Left ventricle myocardium inferior (tissue), 1 donor: ENCODE results near the gene WNT2. TPM values are rescaled to one million over a fixed set of nuclear protein-coding genes. Genes with fewer than 3 reads are reported as not detected.
"Not testable (repeated sequence)": the region's sequence is repeated elsewhere in the genome, so short reads cannot be mapped to it uniquely, and the experiment has no call there.

ENCODE experiments used
- DNase-seq: peaks from one replicate; pipeline ENCODE4 v3.0.0-alpha.2; 2020
- H3K27ac ChIP-seq: fragments of 200-600 bp; replicated peaks from 2 replicates; pipeline ENCODE4 v1.8.0; 2021
- H3K27me3 ChIP-seq: fragments of 200-600 bp; 2 replicates; pipeline ENCODE4 v1.8.0; 2021; ENCODE audit warnings: low read depth
- H3K36me3 ChIP-seq: fragments of 200-600 bp; 2 replicates; pipeline ENCODE4 v1.8.0; 2021
- H3K4me1 ChIP-seq: fragments of 200-600 bp; 2 replicates; pipeline ENCODE4 v1.8.0; 2021
- H3K4me3 ChIP-seq: fragments of 200-600 bp; 2 replicates; pipeline ENCODE4 v1.8.0; 2021; ENCODE audit warnings: mild to moderate bottlenecking, moderate library complexity
- H3K9me3 ChIP-seq: fragments of 200-600 bp; replicated peaks from 2 replicates; pipeline ENCODE4 v1.8.0; 2021
- intact Hi-C: fragments of 100-400 bp; cut with micrococcal nuclease; formaldehyde crosslinking; loops from one replicate; pipeline ENCODE4 v1.11.0; 2022
- total RNA-seq: library from RNA; stranded (reverse); fragmentation: NEBNext Ultra II Directional; extraction: Animal tissue kit (Norgen Biotek cat#: 25700); gene quantifications from one replicate; pipeline ENCODE4 v1.2.1, GENCODE V29; 2021
- TF ChIP-seq, protein P1 (sequence below): fragments of 200-600 bp; IDR thresholded peaks from 2 replicates; pipeline ENCODE4 v1.8.0; 2021; ENCODE audit warnings: antibody characterized with exemption, mild to moderate bottlenecking, borderline replicate concordance
- donor health status: DM: no; HTN: yes; CAD: no; lungs with severe emphysema.

The WNT2 gene
- total RNA-seq, 1 donor from 2014 or later = 0.14 TPM

- no peak for DNase-seq
- Histone ChIP-seq H3K4me3 (no peak overlapping the region), H3K9me3 (peaks cover 8% of the 10 kb centered on the region), H3K27ac (no peak overlapping the region), H3K27me3 (no peaks in the 10 kb centered on the region), H3K4me1 (no peaks in the 10 kb centered on the region), H3K36me3 (no peaks in the 10 kb centered on the region)
- TF ChIP-seq, protein P1, sequence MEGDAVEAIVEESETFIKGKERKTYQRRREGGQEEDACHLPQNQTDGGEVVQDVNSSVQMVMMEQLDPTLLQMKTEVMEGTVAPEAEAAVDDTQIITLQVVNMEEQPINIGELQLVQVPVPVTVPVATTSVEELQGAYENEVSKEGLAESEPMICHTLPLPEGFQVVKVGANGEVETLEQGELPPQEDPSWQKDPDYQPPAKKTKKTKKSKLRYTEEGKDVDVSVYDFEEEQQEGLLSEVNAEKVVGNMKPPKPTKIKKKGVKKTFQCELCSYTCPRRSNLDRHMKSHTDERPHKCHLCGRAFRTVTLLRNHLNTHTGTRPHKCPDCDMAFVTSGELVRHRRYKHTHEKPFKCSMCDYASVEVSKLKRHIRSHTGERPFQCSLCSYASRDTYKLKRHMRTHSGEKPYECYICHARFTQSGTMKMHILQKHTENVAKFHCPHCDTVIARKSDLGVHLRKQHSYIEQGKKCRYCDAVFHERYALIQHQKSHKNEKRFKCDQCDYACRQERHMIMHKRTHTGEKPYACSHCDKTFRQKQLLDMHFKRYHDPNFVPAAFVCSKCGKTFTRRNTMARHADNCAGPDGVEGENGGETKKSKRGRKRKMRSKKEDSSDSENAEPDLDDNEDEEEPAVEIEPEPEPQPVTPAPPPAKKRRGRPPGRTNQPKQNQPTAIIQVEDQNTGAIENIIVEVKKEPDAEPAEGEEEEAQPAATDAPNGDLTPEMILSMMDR = no peak
- intact Hi-C loops = no loop called here
These were observed 14.0 kb downstream of the WNT2 start for GRCh38 chr7:117308891-117309290.

- Histone ChIP-seq H3K27ac (no peak overlapping the region), H3K9me3 (peaks cover 8% of the 10 kb centered on the region), H3K27me3 (no peaks in the 10 kb centered on the region), H3K36me3 (no peaks in the 10 kb centered on the region), H3K4me3 (no peak overlapping the region), H3K4me1 (no peaks in the 10 kb centered on the region)
- intact Hi-C loops = no loop called here
- DNase-seq = no peak
- TF ChIP-seq, protein P1 = no peak
These were observed 20.5 kb downstream of the WNT2 start for GRCh38 chr7:117302396-117302795.

DNA sequence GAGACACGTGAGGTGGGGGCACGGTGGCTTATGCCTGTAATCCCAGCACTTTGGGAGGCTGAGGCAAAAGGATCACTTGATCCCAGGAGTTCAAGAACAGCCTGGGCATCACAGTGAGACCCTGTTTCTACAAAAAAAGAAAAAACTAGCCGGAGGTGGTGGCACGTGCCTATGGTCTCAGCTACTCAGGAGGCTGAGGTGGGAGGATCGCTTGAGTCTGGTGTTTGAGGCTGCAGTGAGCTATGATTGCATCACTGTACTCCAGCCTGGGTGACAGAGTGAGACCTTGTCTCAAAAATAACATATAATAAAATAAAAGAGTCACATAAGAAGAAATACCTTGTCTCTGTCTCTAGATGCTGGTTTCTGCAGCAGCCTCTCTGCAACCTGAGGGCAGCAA lies 22.4 kb downstream of the WNT2 start:
- H3K4me3 ChIP-seq, H3K27me3 ChIP-seq, intact Hi-C loops, DNase-seq, H3K9me3 ChIP-seq, H3K27ac ChIP-seq, H3K36me3 ChIP-seq, H3K4me1 ChIP-seq: not testable (repeated sequence)

- intact Hi-C loops = no loop called here
- TF ChIP-seq, protein P1 = no peak
These were observed 25.3 kb downstream of the WNT2 start for GRCh38 chr7:117297606-117298005.

DNA sequence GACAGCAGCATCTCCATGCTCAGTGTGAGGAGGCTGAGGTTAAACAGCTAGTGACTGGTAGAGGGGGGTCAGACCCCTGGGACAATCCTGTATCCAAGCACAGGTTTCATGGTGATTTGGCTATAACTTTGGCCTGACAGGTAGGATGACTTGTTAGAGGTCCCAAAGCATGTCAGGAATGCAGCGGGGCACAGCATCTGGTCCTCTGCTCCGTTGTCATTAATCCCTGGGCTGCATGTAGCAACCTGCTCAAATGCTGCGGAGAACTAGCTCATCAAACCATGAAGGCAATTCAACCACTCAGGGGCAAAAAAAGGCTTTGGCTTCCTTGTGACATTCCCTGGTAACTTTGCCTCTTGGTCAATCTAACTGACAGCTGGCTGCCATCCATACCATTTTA lies 26.8 kb downstream of the WNT2 start:
- intact Hi-C loops = no loop called here
- Histone ChIP-seq H3K36me3 (no peaks in the 10 kb centered on the region), H3K4me1 (no peaks in the 10 kb centered on the region), H3K27ac (no peak overlapping the region), H3K9me3 (no peaks in the 10 kb centered on the region), H3K27me3 (no peaks in the 10 kb centered on the region), H3K4me3 (no peak overlapping the region)
- DNase-seq = no peak
- TF ChIP-seq, protein P1 = no peak

More at GRCh38 chr7:117297606-117298005, 25.3 kb downstream of the WNT2 start:
- no peaks in the 10 kb centered on the region for H3K4me1 ChIP-seq
- no peaks in the 10 kb centered on the region for H3K27me3 ChIP-seq
- H3K27ac ChIP-seq = no peak overlapping the region
- H3K36me3 ChIP-seq = no peaks in the 10 kb centered on the region
- no peak for DNase-seq
- no peaks in the 10 kb centered on the region for H3K9me3 ChIP-seq
- no peak overlapping the region for H3K4me3 ChIP-seq

DNA sequence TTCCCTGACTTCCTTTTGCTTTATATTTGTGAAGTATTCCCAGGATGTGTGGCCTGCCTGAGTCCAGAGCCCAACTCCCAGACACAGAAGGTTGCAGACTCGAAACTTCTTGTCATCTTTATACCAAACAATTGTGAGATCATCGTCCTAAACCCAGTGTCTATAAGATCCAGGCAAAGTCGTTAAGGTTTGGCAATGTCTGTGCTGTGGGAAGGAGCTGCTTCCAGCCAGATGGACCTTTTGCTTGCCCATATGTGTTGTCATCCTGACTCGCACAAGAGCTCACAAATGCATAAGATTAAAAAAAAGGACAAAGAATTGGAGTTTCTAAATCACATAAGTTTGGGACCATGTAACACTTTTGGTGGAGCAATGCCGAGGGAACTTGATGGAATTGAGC lies 37.0 kb downstream of the WNT2 start:
- no peak for DNase-seq
- Histone ChIP-seq H3K4me3 (no peak overlapping the region), H3K36me3 (no peaks in the 10 kb centered on the region), H3K4me1 (no peaks in the 10 kb centered on the region), H3K9me3 (no peaks in the 10 kb centered on the region), H3K27me3 (no peaks in the 10 kb centered on the region), H3K27ac (no peak overlapping the region)
- intact Hi-C loops = no loop called here
- TF ChIP-seq, protein P1 = no peak
